Stimulated activated CD4-positive, alpha-beta T cell treated with anti-CD3 and anti-CD28 coated beads, Interleukin-2, amount 100 ng/mL, for 24 hours (primary cell): ENCODE results near the gene CSNK2A1.
"Not testable (repeated sequence)": the region's sequence is repeated elsewhere in the genome, so short reads cannot be mapped to it uniquely, and the experiment has no call there.

Experiments
- DNase-seq, 2 donors: peaks; one replicate each; pipeline ENCODE4 v3.0.0-alpha.2; 2020

CSNK2A1 gene

DNA sequence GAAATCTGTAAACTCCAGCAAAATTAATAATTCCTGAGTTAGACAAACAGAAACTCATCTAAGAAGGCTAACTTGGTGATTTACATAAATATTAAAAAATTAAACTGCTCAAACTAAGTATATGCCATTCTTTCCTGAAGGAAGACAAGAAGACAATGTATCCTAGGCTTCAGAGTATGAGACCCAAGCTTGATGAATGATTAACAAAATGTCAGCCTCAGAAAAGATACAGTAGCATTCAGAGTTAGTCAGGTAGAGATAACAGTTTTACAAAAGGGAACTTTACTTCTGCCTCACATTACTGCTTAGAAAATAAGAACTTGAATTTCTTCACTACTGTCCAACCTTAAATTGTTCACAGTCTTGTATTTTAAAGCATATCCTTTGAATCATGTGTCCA lies 12.0 kb downstream of the CSNK2A1 start:
- no peak for DNase-seq

- no peak for DNase-seq
These were observed 13.3 kb downstream of the CSNK2A1 start for GRCh38 chr20:530321-530720.

DNA sequence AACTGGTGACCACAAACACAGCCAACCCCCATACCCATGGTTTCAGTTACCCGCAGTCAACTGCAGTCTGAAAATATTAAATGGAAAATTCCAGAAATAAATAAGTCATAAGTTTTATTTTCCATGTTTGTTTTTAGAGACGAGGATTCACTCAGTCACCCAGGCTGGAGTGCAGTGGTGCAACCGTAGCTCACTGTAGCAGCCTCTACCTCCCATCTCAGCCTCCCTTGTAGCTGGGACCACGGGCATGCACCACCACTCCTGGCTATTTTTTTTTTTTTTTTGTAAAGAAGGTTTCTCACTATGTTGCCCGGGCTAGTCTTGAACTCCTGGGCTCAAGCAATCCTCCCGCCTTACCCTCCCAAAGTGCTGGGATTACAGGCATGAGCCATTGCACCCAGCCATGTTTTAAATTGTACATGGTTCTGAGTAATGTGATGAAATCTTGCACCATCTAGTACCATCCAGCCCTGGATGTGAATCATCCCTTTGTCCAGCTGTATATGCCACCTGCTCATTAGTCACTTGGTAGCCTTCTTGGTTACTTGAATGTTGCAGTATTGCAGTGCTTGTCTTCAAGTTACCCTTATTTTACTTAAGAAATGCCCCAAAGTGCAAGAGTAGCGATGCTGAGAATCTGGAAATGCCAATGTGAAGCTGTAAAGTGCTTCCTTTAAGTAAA lies 14.5 kb downstream of the CSNK2A1 start:
- DNase-seq, result no peak

DNA sequence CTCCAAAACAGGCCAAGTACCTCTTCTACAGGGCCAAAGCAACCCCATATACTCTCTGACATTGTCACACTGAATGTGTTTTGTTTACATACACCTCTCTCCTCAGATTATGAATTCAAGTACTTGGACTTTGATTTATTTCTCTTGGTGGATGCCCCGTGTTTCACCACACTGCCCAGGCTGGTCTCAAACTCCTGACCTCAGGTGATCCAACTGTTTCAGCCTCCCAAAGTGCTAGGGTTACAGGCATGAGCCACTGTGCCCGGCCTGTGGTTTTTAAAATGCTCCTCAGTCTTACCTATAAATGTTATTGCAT lies 16.1 kb downstream of the CSNK2A1 start:
- no peak for DNase-seq

GRCh38 chr20:521860-522259 lies 21.7 kb downstream of the CSNK2A1 start:
- DNase-seq, result no peak

DNA sequence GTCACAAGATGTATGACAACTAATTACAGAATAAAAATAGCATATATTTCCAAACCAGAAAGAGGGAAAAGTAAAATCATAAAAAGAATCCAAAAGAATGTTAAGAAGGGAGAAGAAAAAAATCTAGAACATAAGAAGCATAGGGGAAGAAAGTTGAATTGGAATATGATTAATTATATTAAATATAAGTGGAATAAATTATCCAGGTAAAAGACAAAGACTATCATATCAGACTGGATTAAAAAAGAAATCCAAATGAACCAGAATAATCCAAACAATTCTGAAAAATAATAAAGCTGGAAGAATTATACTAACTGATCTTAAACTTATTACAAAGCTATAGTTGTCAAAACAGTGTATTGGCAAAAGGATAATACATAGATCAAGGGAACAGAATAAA lies 23.6 kb downstream of the CSNK2A1 start:
- no peak for DNase-seq

DNA sequence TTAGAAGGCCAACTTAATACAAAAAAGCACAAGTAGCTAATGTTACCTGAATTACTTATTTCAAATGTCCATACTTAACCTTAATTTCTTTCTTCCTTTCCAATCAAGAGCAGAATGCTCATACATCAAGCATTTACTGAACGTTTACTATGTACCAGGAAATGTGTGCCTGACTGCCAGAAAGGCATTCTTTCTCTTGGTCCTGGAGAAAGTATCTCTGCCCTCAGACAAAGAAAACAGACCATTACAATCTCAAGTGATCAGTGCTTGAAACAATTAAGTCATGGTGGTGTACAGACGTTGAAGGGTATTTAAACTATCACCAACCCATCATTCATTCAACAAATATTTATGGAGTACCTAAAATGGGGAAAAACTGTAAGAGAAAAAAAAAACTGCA lies 26.4 kb downstream of the CSNK2A1 start:
- no peak for DNase-seq

DNA sequence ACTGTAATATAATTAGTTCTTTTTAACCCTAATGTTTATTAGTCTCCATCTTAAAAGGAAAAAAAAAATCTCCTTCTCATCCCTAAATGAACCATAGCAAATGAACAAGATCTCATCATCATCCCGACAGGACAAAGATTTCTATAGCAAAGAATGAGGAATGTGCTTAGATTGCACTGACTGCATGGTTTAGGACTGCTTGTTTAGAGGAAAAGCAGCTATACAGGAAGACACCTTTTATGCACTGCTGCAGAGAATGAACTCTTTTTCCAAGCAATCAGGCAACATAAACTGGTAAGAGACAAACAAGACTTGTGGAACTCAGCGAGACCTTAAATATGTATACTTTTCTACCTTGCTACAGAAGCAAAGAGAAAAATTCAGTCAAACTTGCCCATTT lies 26.8 kb downstream of the CSNK2A1 start:
- DNase-seq, result no peak

- DNase-seq, result no peak
These were observed 27.9 kb downstream of the CSNK2A1 start for GRCh38 chr20:515696-516095.

DNA sequence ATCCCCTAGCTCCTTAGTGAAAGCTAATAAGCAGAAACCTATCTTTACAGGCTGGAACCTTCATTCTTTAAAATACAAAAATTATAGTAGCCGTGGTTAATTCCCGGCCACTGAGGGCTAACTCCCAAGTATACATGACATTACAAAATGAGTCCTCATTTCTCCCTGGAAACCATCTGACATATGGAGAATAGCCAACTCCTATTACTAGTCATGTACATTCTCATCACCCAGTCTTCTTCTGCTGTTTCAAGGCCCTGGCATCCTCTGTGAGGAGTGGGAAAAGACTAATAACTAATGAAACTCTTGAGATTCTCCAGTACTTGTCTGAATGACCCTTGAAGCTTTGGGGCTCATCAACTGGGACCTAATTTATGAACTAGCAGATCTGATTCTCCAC lies 30.2 kb downstream of the CSNK2A1 start:
- no peak for DNase-seq

DNA sequence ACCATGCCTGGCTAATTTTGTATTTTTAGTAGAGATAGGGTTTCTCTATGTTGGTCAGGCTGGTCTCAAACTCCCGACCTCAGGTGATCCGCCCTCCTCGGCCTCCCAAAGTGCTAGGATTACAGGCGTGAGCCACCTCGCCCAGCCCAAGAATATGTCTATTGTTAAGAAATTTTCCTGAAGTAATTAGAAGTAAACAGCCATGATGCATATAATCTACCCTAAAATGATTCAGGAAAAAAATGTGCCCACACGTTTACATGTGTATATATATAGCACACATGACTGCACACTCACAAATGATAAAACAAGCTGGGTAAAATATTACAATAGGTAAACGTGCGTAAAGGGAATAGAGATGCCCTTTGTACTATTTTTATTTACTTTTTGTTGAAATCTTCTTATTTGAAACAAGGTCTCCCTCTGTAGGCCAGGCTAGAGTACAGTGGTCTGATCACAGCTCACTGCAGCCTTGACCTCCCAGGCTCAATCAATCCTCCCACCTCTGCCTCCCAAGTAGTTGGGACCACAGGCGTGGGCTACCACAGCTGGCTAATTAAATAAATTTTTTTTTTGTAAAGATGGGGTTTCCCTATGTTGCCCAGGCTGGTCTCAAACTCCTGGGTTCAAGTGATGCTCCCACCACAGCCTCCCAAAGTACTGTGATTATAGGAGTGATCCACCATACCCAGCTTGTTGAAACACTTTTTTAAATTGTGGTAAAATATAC lies 33.1 kb downstream of the CSNK2A1 start:
- not testable (repeated sequence) for DNase-seq

DNA sequence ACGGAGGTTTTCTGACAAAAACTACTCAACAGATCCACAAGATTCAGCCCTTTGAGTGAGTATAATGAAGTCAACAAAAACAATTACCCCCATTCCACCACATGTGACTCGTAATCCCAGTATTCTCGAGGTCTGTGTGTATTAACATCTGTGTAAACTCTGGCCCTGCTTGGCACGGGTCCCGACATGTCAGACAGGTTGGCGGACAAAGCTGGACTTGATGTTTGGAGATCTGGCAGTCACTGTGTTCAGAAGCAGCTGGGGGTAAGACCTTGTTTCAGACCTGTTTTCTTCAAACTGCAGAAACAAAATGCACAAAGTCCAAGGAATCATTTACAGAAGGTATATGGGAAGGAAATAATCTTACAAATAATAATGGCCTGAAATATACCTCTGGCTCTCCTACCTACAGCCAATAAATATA lies 35.2 kb downstream of the CSNK2A1 start:
- not testable (repeated sequence) for DNase-seq

DNA sequence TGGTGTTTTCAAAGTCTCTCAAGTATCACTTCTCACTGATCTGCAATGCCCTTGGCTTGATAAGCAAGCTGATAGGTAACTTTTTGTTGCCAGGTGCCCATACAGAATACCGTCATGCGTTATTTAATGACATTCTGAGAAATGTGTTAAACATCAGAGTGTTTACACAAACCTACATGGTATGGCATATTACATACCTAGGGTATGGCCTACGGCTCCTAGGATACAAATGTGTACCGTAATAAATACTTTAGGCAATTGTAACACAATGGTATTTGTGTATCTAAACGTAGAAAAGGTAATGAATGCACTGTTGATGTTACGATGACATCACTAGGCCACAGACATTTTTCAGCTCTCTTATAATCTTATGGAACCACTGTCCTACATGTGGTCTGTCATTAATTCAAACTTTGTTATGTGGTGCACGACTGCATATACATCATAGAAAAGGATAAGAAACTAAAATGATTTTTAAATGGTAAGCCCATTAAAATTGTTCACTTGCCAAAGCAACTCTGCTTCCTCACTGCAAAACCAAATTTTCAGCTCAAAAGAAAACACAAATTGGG lies 35.7 kb downstream of the CSNK2A1 start:
- no peak for DNase-seq

GRCh38 chr20:507006-507758 lies 36.4 kb downstream of the CSNK2A1 start:
- no peak for DNase-seq

DNA sequence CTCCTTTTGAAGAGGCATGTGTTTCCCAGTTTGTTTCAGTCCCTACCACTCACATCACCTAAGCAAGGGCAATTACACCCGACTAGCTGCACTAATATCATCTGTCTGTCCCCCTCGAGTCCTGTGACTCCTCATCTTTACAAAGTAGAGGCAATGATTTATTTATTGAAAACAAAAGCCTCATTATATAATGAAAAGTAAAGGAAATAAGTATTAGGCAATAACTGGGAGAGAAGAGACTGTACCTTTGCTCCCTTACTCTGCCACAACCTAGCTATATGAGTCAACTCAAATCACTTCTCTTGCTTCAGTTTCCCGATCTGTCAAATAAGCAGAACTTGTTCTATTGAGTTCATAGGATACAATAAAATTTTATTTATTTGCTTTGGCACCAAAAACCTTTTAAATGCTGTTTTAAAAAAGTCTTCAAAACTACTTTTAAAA lies 38.9 kb downstream of the CSNK2A1 start:
- DNase-seq, result no peak

- no peak for DNase-seq
These were observed 40.4 kb downstream of the CSNK2A1 start for GRCh38 chr20:503048-503737.

DNA sequence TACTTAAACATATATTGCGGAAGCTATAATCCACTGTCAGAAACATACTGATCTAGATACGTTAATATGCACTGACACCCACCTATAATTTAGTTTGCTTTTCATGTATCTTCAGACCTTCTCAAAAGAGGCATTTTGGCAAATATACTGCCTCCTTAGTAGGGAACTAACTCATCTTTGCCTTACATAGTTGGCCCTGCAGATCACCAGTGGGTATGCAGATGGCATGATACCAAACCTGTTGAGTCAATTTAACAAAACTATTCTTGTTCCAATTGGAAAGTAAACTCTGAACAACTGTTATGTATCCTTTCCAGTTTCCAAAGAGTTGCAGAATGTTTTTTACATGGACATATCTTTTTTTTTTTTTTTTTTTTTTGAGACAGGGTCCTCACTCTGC lies 45.6 kb downstream of the CSNK2A1 start:
- DNase-seq, result no peak

DNA sequence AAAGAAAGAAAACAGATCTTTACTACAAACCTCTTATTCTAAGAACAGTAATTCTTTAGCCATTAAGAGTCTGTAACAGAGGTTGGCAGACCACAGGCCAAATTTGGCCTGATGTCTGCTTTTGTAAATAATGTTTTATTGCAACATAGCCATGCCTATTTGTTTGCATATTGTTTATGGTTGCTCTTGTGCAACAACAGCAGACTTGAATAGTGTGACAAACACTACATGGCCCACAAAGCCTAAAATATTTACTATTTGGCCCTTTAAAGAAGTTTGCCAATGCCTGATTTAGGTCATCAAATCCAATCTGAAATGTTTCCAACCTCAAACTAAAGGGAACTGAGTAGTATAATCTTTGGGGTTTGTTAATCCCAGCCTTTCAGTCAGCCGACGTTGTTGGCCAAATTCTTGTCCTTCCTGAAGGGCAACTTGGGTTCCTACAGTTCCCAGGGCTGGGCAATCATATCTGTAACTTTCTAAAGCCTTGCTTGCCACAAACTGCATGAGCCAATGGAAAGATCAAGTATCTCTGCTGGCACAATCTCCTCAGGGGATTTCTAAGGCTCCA lies 47.4 kb downstream of the CSNK2A1 start:
- DNase-seq, result no peak

DNA sequence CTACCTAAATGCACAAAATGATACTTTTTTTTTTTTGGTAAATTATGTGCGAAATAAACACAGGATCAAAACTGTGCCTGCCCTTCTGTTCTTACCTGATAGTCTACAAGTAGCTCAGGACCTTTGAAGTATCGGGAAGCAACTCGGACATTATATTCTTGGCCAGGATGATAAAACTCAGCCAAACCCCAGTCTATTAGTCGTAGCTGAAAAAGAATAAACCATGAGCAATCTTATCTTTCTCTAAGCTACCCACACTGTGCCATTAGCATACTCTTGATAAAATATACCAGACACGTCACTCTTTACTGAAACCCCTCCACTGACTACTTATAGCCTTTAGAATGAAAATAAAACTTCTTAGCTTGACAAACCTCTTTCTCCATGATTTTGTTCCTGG lies 51.4 kb downstream of the CSNK2A1 start:
- no peak for DNase-seq

GRCh38 chr20:487655-488054 lies 55.9 kb downstream of the CSNK2A1 start:
- no peak for DNase-seq

DNA sequence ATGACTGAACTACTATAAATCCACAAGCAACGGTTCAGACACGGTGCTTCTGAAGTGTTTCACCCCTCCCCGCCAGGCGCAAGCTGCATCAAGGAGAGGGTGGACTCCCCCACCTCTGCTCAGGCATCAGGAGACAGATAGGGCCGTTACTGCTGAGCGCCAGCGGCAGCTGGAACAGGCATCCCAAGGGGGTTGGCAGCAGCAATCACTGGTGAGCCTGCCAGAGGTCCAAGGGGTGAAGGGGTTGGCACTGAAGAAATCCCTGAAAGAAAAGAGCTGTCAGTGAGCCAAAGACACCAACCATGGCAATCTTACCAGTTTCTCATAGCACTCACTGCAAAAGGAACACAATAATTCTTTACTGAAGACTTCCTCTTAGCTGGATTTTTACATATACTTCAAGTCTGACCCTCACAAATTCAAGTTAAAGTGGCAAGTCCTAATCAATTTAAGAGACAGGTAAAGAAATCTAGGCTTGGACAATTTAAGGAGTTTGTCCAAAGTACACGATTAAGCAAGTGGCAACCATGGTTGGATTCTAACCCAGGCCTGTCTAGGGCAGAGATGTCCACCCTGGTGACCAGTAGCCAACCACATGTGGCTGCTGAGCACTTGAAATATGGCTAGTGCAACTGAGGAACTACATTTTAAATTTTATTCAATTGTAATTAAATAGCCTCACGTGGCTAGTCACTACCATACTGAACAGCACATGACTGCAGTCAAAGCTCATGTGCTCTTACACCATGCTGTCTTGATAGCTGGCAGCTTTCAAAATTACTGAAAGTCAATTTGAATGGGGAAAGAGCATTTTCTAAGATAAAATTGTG lies 59.6 kb downstream of the CSNK2A1 start:
- no peak for DNase-seq

GRCh38 chr20:481167-481566 lies 62.4 kb downstream of the CSNK2A1 start:
- no peak for DNase-seq
